Measurements from ENCODE around the gene FNDC1. TPM values are rescaled to one million over a fixed set of nuclear protein-coding genes. Genes with fewer than 3 reads are reported as not detected.

The FNDC1 gene
- total RNA-seq, 1 donor from 2014 or later, result not detected

- intact Hi-C loops (cut with micrococcal nuclease), result no loop called here
Measured at GRCh38 chr6:159203304-159204005, 34.3 kb downstream of the FNDC1 start.

GRCh38 chr6:159204605-159205004 lies 35.4 kb downstream of the FNDC1 start:
- intact Hi-C loops (cut with micrococcal nuclease), result no loop called here

DNA sequence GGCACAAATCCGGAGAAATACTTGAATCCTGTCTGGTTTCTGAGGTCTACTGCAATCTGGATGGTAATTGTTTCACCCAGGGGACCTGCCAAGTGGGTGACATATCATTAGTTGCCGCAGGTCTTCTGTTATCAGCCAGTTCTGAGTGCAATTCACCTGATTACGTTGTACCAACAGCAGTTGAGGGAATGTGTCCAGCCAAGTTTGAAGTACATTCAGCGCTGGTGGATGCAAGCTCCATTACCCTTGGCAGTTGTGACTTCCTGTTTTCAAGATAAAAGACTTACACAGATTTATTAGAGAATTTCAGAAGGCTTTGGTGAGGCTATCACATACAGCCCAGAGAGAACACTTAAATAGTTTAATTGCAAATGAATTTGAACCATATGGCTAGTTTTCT lies 42.8 kb downstream of the FNDC1 start:
- intact Hi-C loops (cut with micrococcal nuclease), result no loop called here

- intact Hi-C loops (cut with micrococcal nuclease), result no loop called here
Measured at GRCh38 chr6:159212525-159213280, 43.5 kb downstream of the FNDC1 start.

DNA sequence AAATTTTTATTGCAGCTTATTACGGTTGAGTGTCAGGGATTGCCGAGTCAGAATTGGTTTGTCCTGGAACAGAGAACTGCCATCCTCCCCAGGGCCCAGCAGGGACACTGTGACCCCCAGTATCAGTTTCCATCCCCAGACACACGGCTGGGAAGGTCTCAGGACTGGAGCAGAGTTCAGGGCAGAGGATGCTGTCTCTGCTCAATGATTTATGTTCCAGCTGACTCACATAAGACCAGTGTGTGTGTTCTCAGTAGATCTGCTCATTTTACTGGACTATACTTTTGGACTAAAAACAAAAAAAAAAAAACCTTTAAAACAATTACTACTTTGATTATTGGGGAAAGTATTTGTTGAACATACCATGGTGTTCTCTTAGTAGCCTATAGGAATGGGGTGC lies 44.2 kb downstream of the FNDC1 start:
- intact Hi-C loops (cut with micrococcal nuclease), result no loop called here

GRCh38 chr6:159214281-159214680 lies 45.1 kb downstream of the FNDC1 start:
- intact Hi-C loops (cut with micrococcal nuclease), result no loop called here

GRCh38 chr6:159217595-159218275 lies 48.5 kb downstream of the FNDC1 start:
- intact Hi-C loops (cut with micrococcal nuclease), result no loop called here

DNA sequence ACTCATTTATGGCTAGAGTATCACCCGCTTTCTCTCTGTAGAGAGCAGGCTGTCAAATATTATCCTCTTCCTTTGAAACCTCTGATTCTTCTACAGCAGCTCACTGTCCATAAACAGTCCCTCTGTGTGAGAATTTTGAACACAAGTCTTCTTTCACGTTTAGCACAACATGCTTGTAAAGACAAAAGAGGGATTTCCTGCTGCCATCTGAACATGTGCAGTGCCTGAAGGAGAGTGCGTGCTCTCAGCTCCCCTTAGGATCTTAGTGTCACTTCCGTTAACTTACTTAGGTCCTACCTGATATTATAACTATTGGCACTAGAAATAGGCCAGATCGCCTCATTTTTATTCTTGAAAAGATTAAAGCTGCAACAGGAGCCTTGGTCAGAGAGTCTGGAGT lies 50.9 kb downstream of the FNDC1 start:
- intact Hi-C loops (cut with micrococcal nuclease), result no loop called here

GRCh38 chr6:159221486-159222170 lies 52.4 kb downstream of the FNDC1 start:
- intact Hi-C loops (cut with micrococcal nuclease), result no loop called here

DNA sequence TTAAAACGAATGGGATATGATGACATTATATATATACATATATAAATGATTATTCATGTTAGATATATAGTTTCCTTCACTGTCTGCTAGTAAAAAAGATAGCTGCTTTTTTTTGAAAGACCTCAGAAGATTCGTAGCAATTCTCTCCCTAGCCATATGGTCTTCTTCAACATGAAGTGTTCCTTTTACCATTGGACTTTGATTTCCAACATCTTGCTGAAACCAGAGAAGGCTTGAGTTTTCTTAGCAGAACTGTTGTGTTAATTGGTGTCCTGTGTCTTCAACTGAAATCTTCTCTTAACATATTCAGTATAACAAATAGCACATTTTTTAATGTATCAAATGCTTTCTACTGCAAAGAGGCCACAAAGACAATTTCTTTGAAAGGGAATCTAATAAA lies 55.3 kb downstream of the FNDC1 start:
- intact Hi-C loops (cut with micrococcal nuclease), result no loop called here

DNA sequence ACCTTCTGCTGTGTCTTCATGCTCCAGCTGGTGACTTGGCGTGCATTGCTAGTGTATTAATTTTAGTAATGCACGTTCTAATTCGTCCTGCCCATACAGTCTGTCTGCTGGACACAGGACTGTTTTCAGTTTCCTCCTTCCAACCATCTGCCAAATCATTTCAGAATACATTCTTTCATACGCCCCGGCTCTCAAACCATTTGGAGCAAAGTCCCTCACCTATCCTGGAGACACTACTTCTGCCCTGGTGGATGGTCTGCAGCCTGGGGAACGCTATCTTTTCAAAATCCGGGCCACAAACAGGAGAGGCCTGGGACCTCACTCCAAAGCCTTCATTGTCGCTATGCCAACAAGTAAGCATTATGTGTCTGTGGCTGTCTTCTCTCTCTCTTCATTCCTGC lies 60.5 kb downstream of the FNDC1 start:
- intact Hi-C loops (cut with micrococcal nuclease), result no loop called here

GRCh38 chr6:159232106-159232645 lies 63.0 kb downstream of the FNDC1 start:
- intact Hi-C loops (cut with micrococcal nuclease), result no loop called here

DNA sequence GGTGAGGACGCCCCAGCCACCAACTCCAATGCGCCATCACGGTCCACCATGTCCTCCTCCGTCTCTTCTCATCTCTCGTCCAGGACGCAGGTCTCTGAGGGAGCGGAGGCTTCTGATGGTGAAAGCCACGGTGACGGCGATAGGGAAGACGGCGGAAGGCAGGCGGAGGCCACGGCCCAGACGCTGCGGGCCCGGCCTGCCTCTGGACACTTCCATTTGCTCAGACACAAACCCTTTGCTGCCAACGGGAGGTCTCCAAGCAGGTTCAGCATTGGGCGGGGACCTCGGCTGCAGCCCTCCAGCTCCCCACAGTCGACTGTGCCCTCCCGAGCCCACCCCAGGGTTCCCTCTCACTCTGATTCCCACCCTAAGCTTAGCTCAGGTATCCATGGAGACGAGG lies 63.6 kb downstream of the FNDC1 start:
- intact Hi-C loops (cut with micrococcal nuclease), result no loop called here

DNA sequence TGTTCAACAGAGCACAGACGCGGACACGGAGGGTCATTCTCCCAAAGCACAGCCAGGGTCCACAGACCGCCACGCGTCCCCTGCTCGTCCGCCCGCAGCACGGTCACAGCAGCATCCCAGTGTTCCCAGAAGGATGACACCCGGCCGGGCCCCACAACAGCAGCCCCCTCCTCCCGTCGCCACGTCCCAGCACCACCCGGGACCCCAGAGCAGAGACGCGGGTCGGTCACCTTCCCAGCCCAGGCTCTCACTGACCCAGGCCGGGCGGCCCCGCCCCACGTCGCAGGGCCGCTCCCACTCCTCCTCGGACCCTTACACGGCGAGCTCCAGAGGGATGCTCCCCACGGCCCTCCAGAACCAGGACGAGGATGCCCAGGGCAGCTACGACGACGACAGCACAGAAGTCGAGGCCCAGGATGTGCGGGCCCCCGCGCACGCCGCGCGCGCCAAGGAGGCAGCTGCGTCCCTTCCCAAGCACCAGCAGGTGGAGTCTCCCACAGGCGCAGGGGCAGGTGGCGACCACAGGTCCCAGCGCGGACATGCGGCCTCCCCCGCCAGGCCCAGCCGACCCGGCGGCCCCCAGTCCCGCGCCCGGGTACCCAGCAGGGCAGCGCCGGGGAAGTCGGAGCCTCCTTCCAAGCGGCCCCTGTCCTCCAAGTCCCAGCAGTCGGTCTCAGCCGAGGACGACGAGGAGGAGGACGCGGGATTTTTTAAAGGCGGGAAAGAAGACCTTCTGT lies 64.3 kb downstream of the FNDC1 start:
- intact Hi-C loops (cut with micrococcal nuclease), result no loop called here

- intact Hi-C loops (cut with micrococcal nuclease), result no loop called here
Measured at GRCh38 chr6:159234102-159234553, 64.9 kb downstream of the FNDC1 start.

DNA sequence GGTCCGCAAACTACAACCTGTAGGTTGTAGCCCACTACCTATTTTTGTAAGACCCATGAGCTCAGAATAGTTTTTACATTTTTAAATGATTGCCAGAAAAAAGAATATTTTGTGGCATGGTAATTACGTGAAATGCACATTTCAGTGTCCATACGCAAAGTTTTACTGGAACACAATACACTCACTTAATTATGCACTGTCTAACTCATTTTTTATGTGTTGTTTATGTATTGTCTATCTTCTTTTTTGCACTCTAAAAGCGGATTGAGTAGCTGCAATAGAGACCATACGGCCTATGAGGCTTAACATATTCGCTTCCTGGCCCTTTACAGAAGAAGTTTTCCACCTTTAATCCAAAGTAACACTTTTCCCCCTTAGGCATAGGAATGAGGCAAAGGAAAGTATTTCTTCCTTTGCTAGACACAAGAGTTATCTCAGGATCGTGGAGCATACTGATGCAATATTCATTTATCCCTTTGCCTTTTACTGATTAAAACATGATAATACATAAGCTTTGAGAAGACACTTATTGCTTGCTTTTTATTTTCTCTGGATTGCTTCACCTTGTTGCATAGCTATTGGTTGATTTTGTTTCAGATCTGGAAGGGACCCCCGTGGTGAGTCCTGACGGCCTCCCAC lies 69.8 kb downstream of the FNDC1 start:
- intact Hi-C loops (cut with micrococcal nuclease), result no loop called here

DNA sequence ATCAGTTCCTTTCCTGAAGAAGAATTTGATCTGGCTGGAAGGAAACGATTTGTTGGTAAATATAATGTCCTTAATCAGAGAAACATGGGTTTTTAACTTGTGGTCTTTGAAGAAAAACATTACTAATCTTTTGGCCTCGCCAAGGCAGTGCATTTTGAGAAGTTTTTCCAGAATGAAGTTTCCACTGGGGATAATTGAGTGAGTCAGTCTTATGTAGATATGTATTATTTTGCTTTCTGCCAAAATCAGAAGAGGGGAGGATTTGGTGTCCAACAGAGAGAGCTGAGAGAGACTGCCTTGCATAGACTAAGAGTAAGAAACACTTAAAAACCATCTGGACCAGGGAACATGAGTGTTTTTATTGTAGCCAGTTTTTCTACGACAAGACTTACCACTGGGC lies 79.9 kb downstream of the FNDC1 start:
- intact Hi-C loops (cut with micrococcal nuclease), result no loop called here

DNA sequence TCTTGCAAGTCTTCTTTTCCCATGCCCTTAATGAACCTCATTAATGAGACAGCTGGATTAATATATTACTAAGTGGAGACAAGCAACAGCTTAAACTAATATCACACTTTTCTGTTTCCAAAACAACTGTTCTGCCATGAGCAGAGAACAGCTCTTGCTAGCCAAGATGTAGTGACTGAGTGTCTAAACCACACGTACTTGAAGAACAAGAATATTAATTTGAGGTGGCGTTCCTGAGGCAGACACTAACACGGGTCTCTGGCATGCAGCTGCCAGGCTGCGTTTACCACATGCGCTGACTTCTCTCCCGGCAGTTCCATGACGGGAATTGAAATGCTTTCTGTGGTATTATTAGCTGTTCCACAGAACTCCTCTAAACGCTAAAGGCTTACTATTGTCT lies 80.6 kb downstream of the FNDC1 start:
- intact Hi-C loops (cut with micrococcal nuclease), result loop anchor here (5.0 kb wide), 1 partner anchor 693 kb away; no protein-coding TSS in a partner anchor

DNA sequence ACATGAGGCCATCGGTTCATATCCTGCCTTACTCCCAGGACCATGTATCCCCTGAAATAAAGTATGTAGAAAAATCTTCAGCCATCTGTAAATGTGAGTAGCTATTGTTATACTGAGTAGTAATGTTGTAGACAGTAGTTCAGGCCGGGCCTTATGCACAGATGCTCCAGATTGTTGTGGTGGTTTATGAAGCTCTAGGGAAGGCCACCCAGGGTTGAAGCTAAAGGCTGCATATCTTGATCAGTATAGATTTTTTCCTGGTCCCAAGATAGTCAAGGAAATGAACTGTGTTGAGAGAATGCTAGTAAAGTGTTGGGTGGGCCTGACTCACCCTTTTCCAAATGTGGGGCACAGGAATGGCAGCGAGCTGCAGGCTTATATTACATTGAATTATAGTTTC lies 81.4 kb downstream of the FNDC1 start:
- intact Hi-C loops (cut with micrococcal nuclease), result loop anchor here (5.0 kb wide), 1 partner anchor 692 kb away; no protein-coding TSS in a partner anchor

- intact Hi-C loops (cut with micrococcal nuclease), result loop anchor here (1.0 to 5.0 kb wide), 3 partner anchors 79 to 689 kb away; no protein-coding TSS in a partner anchor
Measured at GRCh38 chr6:159252955-159253508, 83.8 kb downstream of the FNDC1 start.
